ENCODE data around the gene COX6B1. TPM values are rescaled to one million over a fixed set of nuclear protein-coding genes. Genes with fewer than 3 reads are reported as not detected.

The COX6B1 gene
- polyA plus RNA-seq, 1 experiment: 463 TPM

DNA sequence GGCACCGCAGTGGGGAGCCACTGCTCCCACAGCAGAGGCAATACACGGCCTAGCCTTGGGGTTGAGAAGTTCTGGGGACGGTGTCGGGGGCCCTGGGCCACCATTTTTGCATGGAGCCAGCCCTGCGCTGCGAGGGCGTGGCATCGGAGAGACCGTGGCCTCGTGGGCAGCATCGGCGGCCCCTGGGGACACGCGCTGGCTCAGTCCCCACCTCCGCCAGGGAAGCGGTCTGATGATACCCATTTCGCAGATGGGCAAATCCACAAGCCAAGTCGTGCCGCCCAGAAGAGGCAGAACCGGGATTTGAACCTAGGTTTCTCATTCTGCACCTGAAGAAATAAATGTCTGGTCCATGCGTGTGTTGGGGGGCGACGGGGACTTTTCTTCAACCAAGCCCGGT is 17.0 kb downstream of the COX6B1 start:
- TF ChIP-seq, protein P1, sequence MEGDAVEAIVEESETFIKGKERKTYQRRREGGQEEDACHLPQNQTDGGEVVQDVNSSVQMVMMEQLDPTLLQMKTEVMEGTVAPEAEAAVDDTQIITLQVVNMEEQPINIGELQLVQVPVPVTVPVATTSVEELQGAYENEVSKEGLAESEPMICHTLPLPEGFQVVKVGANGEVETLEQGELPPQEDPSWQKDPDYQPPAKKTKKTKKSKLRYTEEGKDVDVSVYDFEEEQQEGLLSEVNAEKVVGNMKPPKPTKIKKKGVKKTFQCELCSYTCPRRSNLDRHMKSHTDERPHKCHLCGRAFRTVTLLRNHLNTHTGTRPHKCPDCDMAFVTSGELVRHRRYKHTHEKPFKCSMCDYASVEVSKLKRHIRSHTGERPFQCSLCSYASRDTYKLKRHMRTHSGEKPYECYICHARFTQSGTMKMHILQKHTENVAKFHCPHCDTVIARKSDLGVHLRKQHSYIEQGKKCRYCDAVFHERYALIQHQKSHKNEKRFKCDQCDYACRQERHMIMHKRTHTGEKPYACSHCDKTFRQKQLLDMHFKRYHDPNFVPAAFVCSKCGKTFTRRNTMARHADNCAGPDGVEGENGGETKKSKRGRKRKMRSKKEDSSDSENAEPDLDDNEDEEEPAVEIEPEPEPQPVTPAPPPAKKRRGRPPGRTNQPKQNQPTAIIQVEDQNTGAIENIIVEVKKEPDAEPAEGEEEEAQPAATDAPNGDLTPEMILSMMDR (IDR thresholded peaks at IDR 0.05; ENCODE audit: insufficient read depth, low read depth, low read length): no peak
- Histone ChIP-seq H3K27me3 (ENCODE audit: control insufficient read depth, insufficient read depth, low read length) (peaks cover 6% of the 10 kb centered on the region), H3K4me3 (ENCODE audit: low read depth, low read length) (no peak overlapping the region), H3K36me3 (ENCODE audit: control insufficient read depth, insufficient read depth, low read length) (peaks cover 2% of the 10 kb centered on the region)
- POLR2A ChIA-PET: no interaction called here
- CTCF ChIA-PET: no interaction called here
- DNase-seq (ENCODE audit: low read depth): no peak

DNA sequence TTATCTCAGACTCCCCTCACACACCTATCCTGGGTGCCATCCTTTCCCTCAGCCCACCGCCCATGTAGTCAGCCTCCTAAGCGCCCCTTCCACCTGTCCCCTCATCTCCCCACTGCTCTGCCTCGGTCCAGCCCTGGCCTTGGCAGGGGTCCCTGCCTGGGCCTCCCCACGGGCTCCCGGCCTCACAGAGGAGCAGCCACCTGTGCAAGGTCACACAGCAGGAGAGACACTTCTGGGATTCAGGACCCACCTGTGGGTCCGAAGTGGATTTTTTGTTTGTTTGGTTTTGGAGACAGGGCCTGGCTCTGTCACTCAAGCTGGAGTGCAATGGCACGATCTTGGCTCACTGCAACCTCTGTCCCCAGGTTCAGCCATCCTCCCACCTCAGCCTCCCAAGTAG is 17.5 kb downstream of the COX6B1 start:
- CTCF ChIA-PET: no interaction called here

DNA sequence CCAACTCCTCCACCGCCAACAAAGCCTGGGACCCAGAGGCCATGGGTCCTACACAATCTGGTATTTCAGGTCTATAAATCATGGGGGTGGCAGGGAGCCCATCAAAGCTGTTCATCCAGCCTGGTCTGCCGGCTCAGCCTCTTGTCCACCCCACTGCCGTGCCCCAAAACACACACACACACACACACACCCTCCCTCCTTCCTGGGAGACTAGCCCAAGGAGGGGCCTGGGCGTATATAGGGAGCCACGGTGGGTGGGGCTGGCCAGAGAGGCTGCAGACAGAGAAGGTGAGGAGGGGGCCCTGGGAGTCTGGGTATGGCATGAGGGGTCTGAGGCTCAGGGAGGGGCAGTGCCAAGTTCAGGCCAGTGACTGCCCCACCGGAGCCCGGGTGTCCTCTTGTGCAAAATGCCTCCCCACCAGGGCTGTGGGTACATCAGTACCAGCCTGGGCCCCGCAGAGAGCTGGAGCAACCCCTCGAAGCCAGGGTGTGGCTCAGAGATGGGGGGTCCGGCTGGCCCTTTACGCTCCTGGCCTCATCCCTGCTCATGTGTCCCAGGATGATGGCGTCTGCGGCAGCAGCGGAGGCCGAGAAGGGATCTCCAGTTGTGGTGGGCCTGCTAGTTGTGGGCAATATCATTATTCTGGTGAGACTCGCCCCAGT is 18.3 kb downstream of the COX6B1 start, which contains the start of gene UPK1A:
TSS of gene UPK1A (plus strand) at position 267 of the 663 bp plus-strand sequence. CDS start at position 563, 296 bp downstream.
- POLR2A ChIA-PET: no interaction called here
- H3K36me3 ChIP-seq (ENCODE audit: control insufficient read depth, insufficient read depth, low read length): peaks cover 1% of the 10 kb centered on the region
- DNase-seq (ENCODE audit: low read depth): no peak
- TF ChIP-seq, protein P1 (IDR thresholded peaks at IDR 0.05; ENCODE audit: insufficient read depth, low read depth, low read length): no peak
- H3K4me3 ChIP-seq (ENCODE audit: low read depth, low read length): no peak within 1 kb of the TSS
- H3K27me3 ChIP-seq (ENCODE audit: control insufficient read depth, insufficient read depth, low read length): peaks cover 6% of the 10 kb centered on the region
- CTCF ChIA-PET: no interaction called here

More for the DNA sequence above, 17.5 kb downstream of the COX6B1 start:
- POLR2A ChIA-PET: no interaction called here
- no peak overlapping the region for H3K4me3 ChIP-seq (ENCODE audit: low read depth, low read length)
- peaks cover 6% of the 10 kb centered on the region for H3K27me3 ChIP-seq (ENCODE audit: control insufficient read depth, insufficient read depth, low read length)
- DNase-seq (ENCODE audit: low read depth): no peak
- TF ChIP-seq, protein P1 (IDR thresholded peaks at IDR 0.05; ENCODE audit: insufficient read depth, low read depth, low read length): no peak
- peaks cover 2% of the 10 kb centered on the region for H3K36me3 ChIP-seq (ENCODE audit: control insufficient read depth, insufficient read depth, low read length)

DNA sequence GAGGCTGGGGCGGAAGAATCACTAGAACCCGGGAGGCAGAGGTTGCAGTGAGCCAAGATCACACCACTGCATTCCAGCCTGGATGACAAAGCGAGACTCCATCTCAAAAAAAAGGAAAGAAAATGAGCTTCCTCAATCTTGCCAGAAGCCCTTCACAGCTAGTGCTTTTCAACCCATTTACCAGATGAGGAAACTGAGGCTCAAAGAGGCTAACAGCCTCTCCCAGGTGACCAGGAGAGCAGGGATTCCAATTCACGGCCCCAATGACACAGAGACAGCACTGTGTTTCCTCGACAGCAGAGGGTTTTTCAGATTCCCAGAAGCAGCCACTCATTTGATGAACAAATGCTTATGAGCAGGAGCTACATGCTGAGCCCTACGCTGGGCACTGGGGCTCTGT is 21.4 kb downstream of the COX6B1 start:
- H3K36me3 ChIP-seq (ENCODE audit: control insufficient read depth, insufficient read depth, low read length): no peaks in the 10 kb centered on the region
- ChIA-PET CTCF (interaction anchor here (1.5 kb wide), 1 partner anchor 15 kb away, joined by 3 read pairs; no protein-coding TSS in a partner anchor), POLR2A (no interaction called here)
- H3K4me3 ChIP-seq (ENCODE audit: low read depth, low read length): no peak overlapping the region
- DNase-seq (ENCODE audit: low read depth): no peak
- H3K27me3 ChIP-seq (ENCODE audit: control insufficient read depth, insufficient read depth, low read length): peaks cover 6% of the 10 kb centered on the region
- TF ChIP-seq, protein P1 (IDR thresholded peaks at IDR 0.05; ENCODE audit: insufficient read depth, low read depth, low read length): no peak

DNA sequence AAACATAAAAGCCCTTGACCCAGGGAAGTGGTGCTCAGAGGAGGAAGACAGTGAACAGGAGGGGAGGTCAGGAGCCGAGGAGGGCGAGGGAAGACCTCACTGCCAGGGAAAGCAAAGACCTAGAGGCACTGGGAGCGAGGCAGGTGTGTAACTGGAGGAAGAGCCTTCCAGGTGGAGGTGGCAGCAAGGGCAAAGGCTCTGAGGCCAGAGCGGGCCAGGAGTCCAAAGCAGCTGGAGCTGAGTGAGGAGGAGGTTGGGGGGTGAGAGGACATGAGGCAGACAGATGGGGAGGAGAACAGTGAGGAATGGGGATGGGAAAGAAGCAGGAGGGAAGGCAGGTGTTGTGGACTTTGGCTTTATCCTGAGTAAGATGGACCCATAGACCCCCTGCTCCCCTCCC is 21.9 kb downstream of the COX6B1 start:
- no peaks in the 10 kb centered on the region for H3K36me3 ChIP-seq (ENCODE audit: control insufficient read depth, insufficient read depth, low read length)
- H3K27me3 ChIP-seq (ENCODE audit: control insufficient read depth, insufficient read depth, low read length): peaks cover 6% of the 10 kb centered on the region
- CTCF ChIA-PET: interaction anchor here (1.5 kb wide), 1 partner anchor 15 kb away, joined by 3 read pairs; no protein-coding TSS in a partner anchor
- POLR2A ChIA-PET: no interaction called here
- TF ChIP-seq, protein P1 (IDR thresholded peaks at IDR 0.05; ENCODE audit: insufficient read depth, low read depth, low read length): no peak
- no peak for DNase-seq (ENCODE audit: low read depth)
- H3K4me3 ChIP-seq (ENCODE audit: low read depth, low read length): no peak overlapping the region
